B cell (primary cell): ENCODE measurements around the gene CALML4.

Source experiments
- EZH2 ChIP-seq: IDR thresholded peaks from 2 replicates; pipeline ENCODE4 v1.6.1; 2012; ENCODE audit warnings: borderline replicate concordance, low read depth, mild to moderate bottlenecking, moderate library complexity, low read length; ENCODE audit not compliant: insufficient read depth, poor library complexity, severe bottlenecking
- TF ChIP-seq, protein P1 (sequence below): fragments of 200-600 bp; IDR thresholded peaks from one replicate; pipeline ENCODE4 v1.8.0; 2022; ENCODE audit warnings: antibody characterized with exemption, mild to moderate bottlenecking

DNA sequence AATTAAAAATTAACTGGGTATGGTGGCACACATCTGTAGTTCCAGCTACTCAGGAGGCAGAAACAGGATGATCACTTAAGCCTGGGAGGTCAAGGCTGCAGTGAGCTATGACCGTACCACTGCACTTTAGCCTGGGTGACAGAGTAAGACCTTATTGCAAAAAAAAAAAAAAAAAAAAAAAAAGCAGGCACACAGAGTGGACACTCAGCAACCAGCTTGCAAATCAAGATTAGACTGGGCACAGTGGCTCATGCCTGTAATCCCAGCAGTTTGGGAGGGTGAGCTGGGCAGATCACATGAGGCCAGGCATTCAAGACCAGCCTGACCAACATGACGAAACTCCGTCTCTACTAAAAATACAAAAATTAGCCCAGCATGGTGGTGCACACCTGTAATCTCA, 19.0 kb upstream of the CALML4 start:
- TF ChIP-seq EZH2, result no peak
- TF ChIP-seq, protein P1, sequence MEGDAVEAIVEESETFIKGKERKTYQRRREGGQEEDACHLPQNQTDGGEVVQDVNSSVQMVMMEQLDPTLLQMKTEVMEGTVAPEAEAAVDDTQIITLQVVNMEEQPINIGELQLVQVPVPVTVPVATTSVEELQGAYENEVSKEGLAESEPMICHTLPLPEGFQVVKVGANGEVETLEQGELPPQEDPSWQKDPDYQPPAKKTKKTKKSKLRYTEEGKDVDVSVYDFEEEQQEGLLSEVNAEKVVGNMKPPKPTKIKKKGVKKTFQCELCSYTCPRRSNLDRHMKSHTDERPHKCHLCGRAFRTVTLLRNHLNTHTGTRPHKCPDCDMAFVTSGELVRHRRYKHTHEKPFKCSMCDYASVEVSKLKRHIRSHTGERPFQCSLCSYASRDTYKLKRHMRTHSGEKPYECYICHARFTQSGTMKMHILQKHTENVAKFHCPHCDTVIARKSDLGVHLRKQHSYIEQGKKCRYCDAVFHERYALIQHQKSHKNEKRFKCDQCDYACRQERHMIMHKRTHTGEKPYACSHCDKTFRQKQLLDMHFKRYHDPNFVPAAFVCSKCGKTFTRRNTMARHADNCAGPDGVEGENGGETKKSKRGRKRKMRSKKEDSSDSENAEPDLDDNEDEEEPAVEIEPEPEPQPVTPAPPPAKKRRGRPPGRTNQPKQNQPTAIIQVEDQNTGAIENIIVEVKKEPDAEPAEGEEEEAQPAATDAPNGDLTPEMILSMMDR, result no peak
